K562 (cell line): Measurements from ENCODE around the gene STX11. TPM values are rescaled to one million over a fixed set of nuclear protein-coding genes. Genes with fewer than 3 reads are reported as not detected.

Experiments
- ADNP ChIP-seq: fragments of 200-800 bp; sonication (Bioruptor generic); IDR thresholded peaks from 2 replicates; pipeline ENCODE4 v1.6.1; 2016; ENCODE audit warnings: missing genetic modification characterization, missing compliant biosample characterization
- ATF1 ChIP-seq, 2 experiments: fragments of 450-650 bp in 1 of 2; IDR thresholded peaks; 2 replicates each; pipeline ENCODE4 v1.6.1; 2016; ENCODE audit warnings: missing compliant biosample characterization in 1 of 2, missing genetic modification characterization in 1 of 2
- C11orf30 ChIP-seq: fragments of 450-650 bp; IDR thresholded peaks from 2 replicates; pipeline ENCODE4 v1.6.1; 2016; ENCODE audit warnings: low read depth, mild to moderate bottlenecking
- EHMT2 ChIP-seq: fragments of 450-650 bp; IDR thresholded peaks from 2 replicates; pipeline ENCODE4 v1.6.1; 2018; ENCODE audit warnings: antibody characterized with exemption
- MAFG ChIP-seq: fragments of 450-650 bp; conservative IDR thresholded peaks from 2 replicates; pipeline ENCODE4 v1.6.1; 2016; ENCODE audit warnings: missing genetic modification characterization, missing compliant biosample characterization
- MXI1 ChIP-seq: IDR thresholded peaks from 2 replicates; pipeline ENCODE4 v1.6.1; 2011; ENCODE audit warnings: low read depth, mild to moderate bottlenecking, improper control_type of control experiment, low read length
- SNIP1 ChIP-seq: fragments of 450-650 bp; IDR thresholded peaks from 2 replicates; pipeline ENCODE4 v1.7.1; 2017; ENCODE audit warnings: low read depth, mild to moderate bottlenecking
- XRCC4 ChIP-seq: IDR thresholded peaks from one replicate; pipeline ENCODE4 v1.6.1; 2011; ENCODE audit not compliant: insufficient read depth, insufficient read length; ENCODE audit errors: extremely low read depth
- ZFX ChIP-seq: sonication (generic); formaldehyde crosslinking; IDR thresholded peaks from 2 replicates; pipeline ENCODE4 v1.8.0; 2022; ENCODE audit warnings: mild to moderate bottlenecking, missing genetic modification reagents, moderate library complexity
- polyA plus RNA-seq, 8 experiments: library from polyadenylated mRNA; depleted of rRNA in 4 of 8; stranded (reverse) in 5 of 8; unstranded in 3 of 8; fragments of >200 nt; fragmentation: Nextera tagmentation in 2 of 8; fragmentation: Illumina TruSeq in 1 of 8; extraction: Ambion mirVana in 2 of 8; extraction: Trizol in 1 of 8; gene quantifications; 2 replicates each; pipeline versions ENCODE4 v1.2.1 to v1.2.3, GENCODE V29; 2011 to 2014; ENCODE audit warnings: inconsistent platforms in 1 of 8, missing spikeins in 1 of 8
- total RNA-seq, 7 experiments: library from RNA; depleted of rRNA in 6 of 7; stranded (reverse); fragments of >200 nt in 6 of 7; fragmentation: Illumina TruSeq in 2 of 7; extraction: Trizol in 2 of 7; gene quantifications; 2 replicates each; pipeline versions ENCODE4 v1.2.1 to v1.2.3, GENCODE V29; 2011 to 2021; ENCODE audit warnings: low replicate concordance in 1 of 7
- TF ChIP-seq, protein P1 (sequence below): fragments of 450-650 bp; IDR thresholded peaks from 2 replicates; pipeline ENCODE4 v1.7.0; 2016; ENCODE audit warnings: borderline replicate concordance
- TF ChIP-seq, protein P2 (sequence below): fragments of 450-650 bp; formaldehyde crosslinking; conservative IDR thresholded peaks from 2 replicates; pipeline ENCODE4 v1.4.0; 2022; ENCODE audit warnings: mild to moderate bottlenecking, missing genetic modification characterization
- TF ChIP-seq, protein P3 (sequence below): IDR thresholded peaks from 2 replicates; pipeline ENCODE4 v1.6.1; 2016; ENCODE audit warnings: missing genetic modification characterization, missing compliant biosample characterization
- TF ChIP-seq, protein P4 (sequence below): fragments of 250-450 bp; sonication (Bioruptor Pico); IDR thresholded peaks from 2 replicates; pipeline ENCODE4 v1.8.0; 2022; ENCODE audit warnings: moderate library complexity, mild to moderate bottlenecking, inconsistent platforms

Gene STX11
- total and polyA plus RNA-seq, 9 of the 15 experiments (the other 6 are each of a cell fraction or from before 2014, with no cell fraction given): 0.06 to 0.73 (median 0.40) TPM

DNA sequence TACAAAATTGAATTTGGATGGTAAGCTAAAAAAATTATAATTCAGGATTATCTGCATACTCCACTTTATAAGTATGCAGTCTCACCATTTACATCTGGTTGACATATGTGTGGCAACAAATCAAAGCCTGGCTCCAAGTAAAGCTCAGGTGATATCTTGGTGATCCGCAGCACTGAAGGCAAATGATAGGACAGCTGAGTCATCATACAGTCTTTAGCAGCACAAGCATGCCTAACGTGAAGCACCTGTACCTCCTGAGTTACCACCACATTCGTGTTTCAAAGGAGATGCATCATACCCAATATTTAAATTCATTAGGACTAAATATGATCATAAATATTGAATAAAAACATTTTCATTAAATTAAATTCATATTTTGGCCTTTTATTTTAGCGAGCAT is 11.8 kb upstream of the STX11 start (continued):
- TF ChIP-seq, protein P1, sequence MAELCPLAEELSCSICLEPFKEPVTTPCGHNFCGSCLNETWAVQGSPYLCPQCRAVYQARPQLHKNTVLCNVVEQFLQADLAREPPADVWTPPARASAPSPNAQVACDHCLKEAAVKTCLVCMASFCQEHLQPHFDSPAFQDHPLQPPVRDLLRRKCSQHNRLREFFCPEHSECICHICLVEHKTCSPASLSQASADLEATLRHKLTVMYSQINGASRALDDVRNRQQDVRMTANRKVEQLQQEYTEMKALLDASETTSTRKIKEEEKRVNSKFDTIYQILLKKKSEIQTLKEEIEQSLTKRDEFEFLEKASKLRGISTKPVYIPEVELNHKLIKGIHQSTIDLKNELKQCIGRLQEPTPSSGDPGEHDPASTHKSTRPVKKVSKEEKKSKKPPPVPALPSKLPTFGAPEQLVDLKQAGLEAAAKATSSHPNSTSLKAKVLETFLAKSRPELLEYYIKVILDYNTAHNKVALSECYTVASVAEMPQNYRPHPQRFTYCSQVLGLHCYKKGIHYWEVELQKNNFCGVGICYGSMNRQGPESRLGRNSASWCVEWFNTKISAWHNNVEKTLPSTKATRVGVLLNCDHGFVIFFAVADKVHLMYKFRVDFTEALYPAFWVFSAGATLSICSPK: no peak
- TF ChIP-seq, protein P2, sequence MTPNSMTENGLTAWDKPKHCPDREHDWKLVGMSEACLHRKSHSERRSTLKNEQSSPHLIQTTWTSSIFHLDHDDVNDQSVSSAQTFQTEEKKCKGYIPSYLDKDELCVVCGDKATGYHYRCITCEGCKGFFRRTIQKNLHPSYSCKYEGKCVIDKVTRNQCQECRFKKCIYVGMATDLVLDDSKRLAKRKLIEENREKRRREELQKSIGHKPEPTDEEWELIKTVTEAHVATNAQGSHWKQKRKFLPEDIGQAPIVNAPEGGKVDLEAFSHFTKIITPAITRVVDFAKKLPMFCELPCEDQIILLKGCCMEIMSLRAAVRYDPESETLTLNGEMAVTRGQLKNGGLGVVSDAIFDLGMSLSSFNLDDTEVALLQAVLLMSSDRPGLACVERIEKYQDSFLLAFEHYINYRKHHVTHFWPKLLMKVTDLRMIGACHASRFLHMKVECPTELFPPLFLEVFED (CRISPR knock-in tag): no peak
- TF ChIP-seq, protein P3, sequence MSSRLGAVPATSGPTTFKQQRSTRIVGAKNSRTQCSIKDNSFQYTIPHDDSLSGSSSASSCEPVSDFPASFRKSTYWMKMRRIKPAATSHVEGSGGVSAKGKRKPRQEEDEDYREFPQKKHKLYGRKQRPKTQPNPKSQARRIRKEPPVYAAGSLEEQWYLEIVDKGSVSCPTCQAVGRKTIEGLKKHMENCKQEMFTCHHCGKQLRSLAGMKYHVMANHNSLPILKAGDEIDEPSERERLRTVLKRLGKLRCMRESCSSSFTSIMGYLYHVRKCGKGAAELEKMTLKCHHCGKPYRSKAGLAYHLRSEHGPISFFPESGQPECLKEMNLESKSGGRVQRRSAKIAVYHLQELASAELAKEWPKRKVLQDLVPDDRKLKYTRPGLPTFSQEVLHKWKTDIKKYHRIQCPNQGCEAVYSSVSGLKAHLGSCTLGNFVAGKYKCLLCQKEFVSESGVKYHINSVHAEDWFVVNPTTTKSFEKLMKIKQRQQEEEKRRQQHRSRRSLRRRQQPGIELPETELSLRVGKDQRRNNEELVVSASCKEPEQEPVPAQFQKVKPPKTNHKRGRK (tag): no peak
- TF ChIP-seq C11orf30 (peak; percentile 68), EHMT2 (no peak), ZFX (CRISPR knock-in tag) (no peak), ATF1 (CRISPR knock-in tag; IDR thresholded peaks at IDR 0.05) (no peak), ATF1 (tag; IDR thresholded peaks at IDR 0.05) (no peak), ADNP (tag) (no peak), MAFG (peak; percentile 77), MXI1 (no peak), SNIP1 (no peak), XRCC4 (no peak)
- TF ChIP-seq, protein P4, sequence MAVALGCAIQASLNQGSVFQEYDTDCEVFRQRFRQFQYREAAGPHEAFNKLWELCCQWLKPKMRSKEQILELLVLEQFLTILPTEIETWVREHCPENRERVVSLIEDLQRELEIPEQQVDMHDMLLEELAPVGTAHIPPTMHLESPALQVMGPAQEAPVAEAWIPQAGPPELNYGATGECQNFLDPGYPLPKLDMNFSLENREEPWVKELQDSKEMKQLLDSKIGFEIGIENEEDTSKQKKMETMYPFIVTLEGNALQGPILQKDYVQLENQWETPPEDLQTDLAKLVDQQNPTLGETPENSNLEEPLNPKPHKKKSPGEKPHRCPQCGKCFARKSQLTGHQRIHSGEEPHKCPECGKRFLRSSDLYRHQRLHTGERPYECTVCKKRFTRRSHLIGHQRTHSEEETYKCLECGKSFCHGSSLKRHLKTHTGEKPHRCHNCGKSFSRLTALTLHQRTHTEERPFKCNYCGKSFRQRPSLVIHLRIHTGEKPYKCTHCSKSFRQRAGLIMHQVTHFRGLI (CRISPR knock-in tag): no peak
